HG03045 (cell line): ENCODE data around the gene RBKS.
A peak's percentile ranks its signal among the peaks of the same experiment; 100 is the strongest.
"Not testable (repeated sequence)": the region's sequence is repeated elsewhere in the genome, so short reads cannot be mapped to it uniquely, and the experiment has no call there.

Source experiments
- ATAC-seq: cut with Tn5 transposase; IDR thresholded peaks from one replicate; pipeline ENCODE4 v1.9.1; 2021; ENCODE audit warnings: mild to moderate bottlenecking, moderate library complexity; ENCODE audit not compliant: unreplicated experiment

Gene RBKS

GRCh38 chr2:27771202-27771547 is 119.0 kb downstream of the RBKS start:
- peak; percentile 20 for ATAC-seq

GRCh38 chr2:27766287-27766661 is 123.9 kb downstream of the RBKS start:
- no peak for ATAC-seq

GRCh38 chr2:27765621-27766286 is 124.4 kb downstream of the RBKS start:
- no peak for ATAC-seq

GRCh38 chr2:27764526-27764925 is 125.7 kb downstream of the RBKS start:
- not testable (repeated sequence) for ATAC-seq

- ATAC-seq, result no peak
Observed at GRCh38 chr2:27763907-27764267, 126.3 kb downstream of the RBKS start.

GRCh38 chr2:27762951-27763906 is 127.0 kb downstream of the RBKS start:
- ATAC-seq, result no peak

- ATAC-seq, result no peak
Observed at GRCh38 chr2:27756544-27757498, 133.4 kb downstream of the RBKS start.

GRCh38 chr2:27756091-27756490 is 134.1 kb downstream of the RBKS start:
- no peak for ATAC-seq

- no peak for ATAC-seq
Observed at GRCh38 chr2:27754831-27755230, 135.4 kb downstream of the RBKS start.

GRCh38 chr2:27754138-27754588 is 136.0 kb downstream of the RBKS start:
- ATAC-seq, result no peak

GRCh38 chr2:27752551-27753237 is 137.5 kb downstream of the RBKS start:
- no peak for ATAC-seq

- no peak for ATAC-seq
Observed at GRCh38 chr2:27751377-27751776, 138.8 kb downstream of the RBKS start.

GRCh38 chr2:27748803-27749554 is 141.2 kb downstream of the RBKS start:
- ATAC-seq, result not testable (repeated sequence)

- ATAC-seq, result no peak
Observed at GRCh38 chr2:27747827-27748352, 142.3 kb downstream of the RBKS start.

- ATAC-seq, result no peak
Observed at GRCh38 chr2:27746325-27746724, 143.9 kb downstream of the RBKS start.

- ATAC-seq, result not testable (repeated sequence)
Observed at GRCh38 chr2:27745494-27745893, 144.7 kb downstream of the RBKS start.

GRCh38 chr2:27742571-27742970 is 147.6 kb downstream of the RBKS start:
- ATAC-seq, result no peak

GRCh38 chr2:27741673-27742072 is 148.5 kb downstream of the RBKS start:
- ATAC-seq, result no peak

GRCh38 chr2:27739058-27739373 is 151.2 kb downstream of the RBKS start:
- ATAC-seq, result no peak
